Measurements from ENCODE around the gene TRIM14.

TRIM14 gene, protein sequence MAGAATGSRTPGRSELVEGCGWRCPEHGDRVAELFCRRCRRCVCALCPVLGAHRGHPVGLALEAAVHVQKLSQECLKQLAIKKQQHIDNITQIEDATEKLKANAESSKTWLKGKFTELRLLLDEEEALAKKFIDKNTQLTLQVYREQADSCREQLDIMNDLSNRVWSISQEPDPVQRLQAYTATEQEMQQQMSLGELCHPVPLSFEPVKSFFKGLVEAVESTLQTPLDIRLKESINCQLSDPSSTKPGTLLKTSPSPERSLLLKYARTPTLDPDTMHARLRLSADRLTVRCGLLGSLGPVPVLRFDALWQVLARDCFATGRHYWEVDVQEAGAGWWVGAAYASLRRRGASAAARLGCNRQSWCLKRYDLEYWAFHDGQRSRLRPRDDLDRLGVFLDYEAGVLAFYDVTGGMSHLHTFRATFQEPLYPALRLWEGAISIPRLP

DNA sequence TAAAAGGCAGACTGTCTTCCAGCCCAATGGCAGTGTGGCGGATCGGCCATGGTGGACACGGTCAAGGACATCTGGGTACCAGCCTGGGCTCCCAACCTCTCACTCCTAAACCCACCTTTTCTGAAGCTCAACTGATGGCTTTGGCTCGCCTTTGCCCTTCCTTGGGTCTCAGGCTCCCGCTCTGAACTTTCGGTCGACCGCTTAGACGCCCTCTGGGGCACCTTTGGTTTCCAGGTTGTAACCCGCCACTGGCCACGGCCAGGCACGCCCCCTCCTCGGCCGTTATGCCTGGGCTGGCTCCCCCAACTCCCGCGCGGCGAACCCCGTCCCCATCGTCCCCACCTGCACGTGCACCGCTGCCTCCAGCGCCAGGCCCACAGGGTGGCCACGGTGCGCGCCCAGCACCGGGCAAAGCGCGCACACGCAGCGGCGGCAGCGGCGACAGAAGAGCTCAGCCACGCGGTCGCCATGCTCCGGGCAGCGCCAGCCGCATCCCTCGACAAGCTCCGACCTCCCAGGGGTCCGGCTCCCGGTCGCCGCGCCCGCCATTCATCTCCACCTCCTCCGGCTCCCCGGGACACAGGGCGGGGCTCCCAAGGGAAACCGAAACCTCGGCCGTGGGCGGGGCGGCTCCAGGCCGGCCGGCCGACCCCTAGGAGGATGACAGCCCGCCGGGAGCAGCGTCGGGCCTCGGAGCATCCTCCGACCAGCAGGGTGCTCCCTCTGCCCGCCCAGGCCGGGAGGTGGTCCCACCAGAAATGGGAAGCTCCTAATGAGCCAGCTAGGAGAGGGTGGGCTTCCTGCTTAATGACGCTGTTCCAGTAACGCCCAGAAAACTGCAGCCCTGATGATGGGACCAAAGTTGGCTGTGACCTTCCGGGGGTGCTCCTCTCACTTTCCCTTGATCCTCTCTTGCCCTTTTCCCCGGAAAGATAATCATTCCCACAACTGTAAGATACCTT, at the start of gene TRIM14:
Gene TRIM14 (minus strand): TSS at position 583 of the 962 bp plus-strand sequence. CDS start 34 bp downstream, at position 549.
- no peak for DNase-seq

DNA sequence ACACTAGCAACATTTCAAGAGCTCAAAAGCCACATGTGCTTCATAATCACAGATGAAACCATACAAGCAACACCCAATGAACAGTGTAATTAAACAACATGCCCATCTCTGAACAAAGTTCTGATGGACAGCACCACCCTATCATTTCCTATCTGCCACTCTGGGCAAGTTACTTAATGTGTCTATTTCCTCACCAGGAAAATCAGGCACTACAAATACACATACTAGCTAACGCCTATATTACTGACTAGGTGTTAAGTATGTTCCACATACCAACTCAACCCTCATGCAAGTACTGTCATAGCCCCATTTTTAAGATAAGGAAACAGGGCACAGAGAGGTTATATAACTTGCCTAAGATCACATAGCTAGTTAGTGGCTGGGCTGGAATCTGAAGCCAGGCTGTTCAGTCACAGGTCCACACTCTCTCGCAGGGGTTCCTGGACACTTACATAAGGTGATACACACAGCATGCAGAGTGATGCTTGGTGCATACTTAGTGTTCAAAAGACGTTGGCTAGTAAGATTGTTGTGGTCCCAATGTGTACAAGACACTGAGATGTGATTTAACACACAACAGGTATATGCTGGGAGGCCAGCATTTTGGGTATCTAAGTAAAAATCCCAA, 49.2 kb upstream of the TRIM14 start:
- DNase-seq = no peak

DNA sequence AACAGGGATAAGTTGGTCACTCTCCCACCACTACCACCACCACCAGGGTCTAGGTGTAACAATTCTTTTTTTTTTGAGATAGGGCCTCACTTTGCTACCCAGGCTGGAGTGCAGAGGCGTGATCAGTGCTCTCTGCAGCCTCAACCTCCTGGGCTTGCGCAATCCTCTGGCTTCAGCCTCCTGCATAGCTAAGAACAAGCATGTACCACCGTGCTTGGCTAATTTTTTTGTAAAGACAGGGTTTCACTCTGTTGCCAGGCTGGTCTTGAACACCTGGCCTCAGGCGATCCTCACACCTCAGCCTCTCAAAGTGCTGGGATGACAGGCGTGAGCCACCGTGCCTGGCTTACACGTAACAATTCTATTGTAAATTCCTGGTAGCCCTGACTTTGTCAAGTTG, 45.9 kb upstream of the TRIM14 start:
- DNase-seq = no peak

DNA sequence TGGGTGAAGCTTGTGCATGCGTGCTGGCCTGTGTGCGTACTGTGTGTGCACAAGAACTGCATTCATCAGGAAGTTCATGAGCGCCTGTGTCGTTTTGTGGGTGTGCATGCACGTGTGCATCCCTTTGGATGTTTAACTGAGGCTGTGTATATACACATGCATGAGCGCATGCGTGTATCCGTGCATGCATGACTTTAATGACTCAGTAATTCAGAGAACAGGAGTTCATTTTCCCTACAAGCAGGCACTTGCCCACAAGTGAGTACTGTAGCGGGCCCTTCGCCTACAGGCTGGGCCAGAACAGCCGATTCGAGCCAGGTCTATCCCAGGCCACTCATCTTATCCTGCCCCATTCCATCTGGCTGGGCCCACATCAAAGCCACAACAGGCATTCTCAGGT, 43.6 kb upstream of the TRIM14 start:
- no peak for DNase-seq

DNA sequence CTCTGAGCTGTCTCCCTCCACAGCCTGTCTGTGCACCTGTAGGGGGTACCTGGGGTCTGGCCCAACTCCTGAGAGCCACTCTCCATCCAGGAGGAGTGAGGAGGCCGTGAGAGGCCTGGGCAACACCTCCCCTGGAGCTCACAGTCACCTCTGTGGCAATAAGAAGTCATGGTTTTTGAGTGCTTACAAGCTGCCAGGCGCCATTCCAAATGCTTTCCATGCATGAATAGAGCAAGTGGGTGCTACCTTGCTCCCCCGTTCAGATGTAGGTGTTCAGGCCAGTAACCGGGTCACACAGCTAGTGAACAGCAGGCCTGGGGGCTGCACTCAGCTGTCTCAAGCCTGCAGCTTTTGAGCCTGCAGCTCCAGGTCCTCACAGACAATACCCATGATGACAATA, 42.8 kb upstream of the TRIM14 start:
- DNase-seq = no peak

DNA sequence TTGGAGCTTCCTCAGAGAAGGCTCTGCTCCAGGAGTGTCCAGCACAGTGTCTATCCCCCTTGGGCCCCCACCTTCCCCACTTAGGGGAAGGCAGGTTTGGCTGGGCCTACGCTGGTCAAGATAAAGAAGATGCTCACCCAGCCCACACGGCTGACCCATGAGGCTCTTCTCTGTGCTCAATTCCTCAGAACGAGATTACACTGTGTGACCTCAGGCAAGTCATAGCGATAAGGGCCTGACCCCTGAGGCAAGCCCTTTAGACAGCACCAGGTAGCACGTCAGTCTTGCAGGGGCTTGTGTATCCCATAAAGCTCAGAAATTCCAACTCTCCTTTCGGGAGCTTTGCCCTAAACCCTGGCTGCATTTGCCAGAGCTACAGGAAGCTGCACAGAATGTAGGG, 40.8 kb upstream of the TRIM14 start:
- DNase-seq = no peak

DNA sequence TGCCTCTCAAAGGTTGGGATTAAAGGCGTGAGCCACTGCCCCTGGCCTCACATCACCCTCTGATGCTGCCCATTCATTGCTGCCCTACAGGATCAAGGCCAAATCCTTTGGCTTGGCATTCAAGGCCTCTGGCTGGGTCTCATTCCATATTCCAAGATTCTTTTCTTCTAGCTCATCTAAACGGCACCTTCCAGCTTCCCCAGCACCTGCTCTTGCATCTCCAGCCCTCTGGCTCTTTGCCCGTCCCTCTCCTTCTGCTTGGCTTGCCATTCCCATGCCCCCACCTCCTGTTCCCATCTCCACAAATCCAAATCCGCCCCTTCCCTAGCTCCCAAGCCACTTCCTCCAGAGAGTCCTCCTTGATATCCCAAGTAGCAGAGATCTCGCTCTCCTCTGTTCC, 40.3 kb upstream of the TRIM14 start:
- DNase-seq = no peak

DNA sequence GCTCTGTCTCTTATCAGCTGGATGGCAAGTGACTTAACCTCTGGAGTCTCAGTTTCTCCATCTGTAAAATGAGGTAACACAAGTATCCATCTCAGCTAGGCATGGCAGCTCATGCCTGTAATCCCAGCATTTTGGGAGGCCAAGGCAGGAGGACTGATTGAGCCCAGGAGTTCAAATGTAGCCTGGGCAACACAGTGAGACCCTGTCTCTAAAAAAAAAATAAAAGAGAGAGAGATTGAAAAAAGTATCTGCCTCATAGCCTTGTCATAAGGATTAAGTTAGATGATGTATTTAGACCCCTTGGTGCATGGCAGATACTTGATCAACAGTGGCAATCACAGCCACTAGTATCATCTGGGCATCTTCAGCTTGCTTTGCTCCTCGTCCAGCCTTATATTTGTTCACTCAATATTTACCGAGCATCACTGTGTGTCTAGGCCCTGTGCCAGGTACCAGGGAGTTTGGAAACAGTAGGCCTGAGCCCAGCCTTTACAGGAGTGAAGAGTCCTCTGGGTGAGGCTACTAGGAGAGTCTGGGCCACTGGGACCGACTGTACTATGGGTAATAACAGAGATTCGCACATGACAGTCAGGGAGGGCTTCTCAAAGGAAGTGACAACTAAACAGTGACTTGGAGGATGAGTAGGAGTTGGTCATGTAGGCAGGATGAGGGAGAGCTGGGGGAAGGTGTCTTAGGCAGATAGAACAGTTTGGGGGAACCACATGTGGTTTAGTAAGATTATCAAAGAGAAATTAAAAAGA, 39.2 kb upstream of the TRIM14 start:
- no peak for DNase-seq

DNA sequence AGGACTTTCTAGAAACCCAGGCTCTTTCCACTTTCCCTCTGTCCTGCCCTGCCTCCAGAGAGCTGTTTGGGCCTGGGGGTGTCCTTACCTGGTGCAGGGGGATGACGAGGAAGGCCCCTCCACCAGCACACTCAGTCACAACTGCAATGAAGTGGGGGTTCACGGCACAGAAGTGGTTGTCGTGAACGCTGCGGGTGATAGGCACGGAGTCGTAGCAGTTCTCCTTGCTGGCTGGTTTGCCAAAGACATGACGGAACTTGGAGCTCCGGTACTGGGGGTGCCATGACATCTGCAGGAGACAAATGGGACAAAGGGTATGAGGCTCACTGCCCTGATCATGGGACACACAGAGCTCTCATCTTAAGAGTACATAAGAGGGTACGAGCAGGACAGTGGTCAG, 38.4 kb upstream of the TRIM14 start:
- DNase-seq = no peak

DNA sequence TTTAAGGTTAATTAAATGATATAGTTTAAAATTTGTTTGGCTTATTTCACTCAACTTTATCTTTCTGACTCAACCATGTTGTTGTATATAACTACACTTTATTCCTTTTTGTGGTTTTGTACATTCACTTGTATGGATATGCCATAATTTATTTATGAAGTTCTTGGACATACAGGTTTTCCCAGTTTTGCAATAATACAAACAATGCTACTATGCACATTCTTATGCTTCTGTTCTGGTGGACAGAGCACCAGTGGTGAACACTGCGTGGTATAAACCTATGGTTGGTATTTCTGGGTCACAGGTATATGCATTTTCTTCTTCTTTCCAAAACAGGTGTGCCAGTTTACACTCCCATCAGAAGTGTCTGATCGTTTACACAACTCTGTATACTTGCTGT, 35.7 kb upstream of the TRIM14 start:
- no peak for DNase-seq

DNA sequence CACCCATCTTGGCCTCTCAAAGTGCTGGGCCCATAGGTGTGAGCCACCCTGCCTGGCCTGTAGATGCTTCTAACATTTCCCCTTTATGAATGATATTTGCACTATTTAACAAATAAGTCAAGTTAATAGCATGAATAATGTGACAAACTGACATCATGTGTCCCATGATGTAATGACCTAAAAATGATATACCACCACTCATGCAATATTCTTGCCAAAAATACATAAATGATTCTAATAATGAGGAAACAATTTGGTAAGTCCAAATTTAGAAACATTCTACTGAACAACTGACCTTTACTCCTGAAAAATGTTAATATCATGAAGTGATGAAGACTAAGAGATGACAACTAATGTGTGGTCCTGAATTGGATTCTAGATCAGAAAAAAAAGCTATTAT, 33.5 kb upstream of the TRIM14 start:
- DNase-seq = no peak

DNA sequence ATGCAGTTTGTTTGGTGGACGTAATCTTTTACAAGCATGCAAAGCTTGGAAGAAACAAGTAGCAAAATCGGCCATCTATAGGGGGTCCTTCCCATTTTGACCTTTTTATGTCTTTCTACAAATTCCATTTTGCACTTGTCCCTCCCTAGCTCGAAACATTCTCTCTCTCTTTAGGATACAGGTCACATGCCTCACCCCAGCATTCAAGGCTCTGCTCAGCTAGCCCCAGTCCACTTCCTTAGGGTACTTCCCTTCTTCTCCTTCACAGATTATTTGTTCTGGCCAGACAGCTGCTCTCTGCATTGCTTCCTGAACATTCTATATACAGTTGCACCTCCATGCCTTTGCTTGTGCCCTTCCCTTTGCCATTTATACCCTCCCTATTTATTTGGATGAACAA, 31.7 kb upstream of the TRIM14 start:
- no peak for DNase-seq

DNA sequence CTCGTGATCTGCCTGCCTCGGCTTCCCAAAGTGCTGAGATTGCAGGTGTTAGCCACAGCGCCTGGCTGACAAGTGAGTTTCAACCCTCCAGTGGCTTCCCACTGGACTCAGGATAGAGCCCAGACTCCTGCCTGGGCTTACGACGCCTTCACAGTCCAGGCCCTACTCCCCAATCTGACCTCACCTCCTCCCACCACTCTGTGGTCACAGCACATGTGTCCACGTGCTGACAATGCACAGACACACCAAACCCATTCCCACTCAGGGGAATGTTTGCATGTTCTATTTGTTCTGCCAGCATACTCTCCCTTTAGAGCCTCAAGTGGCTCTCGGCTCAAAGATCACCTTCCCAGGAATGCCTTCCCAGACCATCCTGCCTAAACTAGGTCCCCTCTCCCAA, 31.1 kb upstream of the TRIM14 start:
- no peak for DNase-seq

DNA sequence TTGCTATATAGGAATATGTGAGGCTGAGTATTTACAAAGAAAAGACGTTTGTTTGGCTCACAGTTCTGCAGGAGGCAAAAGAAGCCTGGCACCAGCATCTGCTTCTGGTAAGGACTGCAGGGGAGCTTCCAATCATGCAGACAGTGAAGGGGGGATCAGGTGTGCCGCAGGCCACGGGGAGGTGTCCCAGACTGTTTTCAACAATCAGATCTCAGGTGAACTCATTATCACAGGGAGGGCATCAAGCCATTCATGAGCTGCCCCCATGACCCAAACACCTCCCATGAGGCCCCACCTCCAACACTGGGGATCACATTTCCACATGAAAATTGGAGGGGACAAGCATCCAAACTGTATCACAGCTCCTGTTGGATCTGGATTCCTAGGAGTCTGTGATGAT, 30.4 kb upstream of the TRIM14 start:
- DNase-seq = no peak

DNA sequence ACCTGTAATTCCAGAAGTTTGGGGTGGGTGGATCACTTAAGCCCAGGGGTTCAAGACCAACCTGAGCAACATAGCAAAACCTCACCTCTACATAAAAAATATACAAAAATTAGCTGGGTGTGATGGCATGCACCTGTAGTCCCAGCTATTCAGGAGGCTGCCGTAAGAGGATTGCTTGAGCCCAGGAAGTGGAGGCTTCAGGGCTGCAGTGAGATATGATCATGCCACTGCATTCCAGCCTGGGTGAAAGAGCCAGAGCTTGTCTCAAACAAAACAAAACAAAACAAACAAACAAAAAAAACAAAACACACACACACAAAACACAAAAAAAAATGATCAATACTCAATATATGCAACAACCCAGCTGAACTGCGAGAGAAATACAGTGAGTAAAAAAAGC, 29.5 kb upstream of the TRIM14 start:
- DNase-seq = no peak

DNA sequence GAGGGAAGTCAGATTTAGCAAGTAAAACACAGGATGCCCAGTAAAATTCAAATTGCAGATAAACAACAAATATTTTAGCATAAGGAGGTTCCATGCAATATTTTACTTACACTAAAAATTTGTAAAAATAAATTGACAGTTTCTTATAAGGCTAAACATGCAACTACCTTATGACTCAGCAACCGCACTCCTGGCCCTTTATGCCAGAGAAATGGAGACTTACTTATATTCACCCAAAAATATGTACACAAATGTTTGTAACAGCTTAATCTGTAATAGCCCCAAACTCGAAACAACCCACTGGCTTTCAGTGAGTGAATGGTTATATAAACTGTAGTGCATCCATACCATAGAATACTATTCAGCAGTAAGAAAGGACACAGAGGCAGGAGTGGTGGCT, 28.6 kb upstream of the TRIM14 start:
- no peak for DNase-seq

DNA sequence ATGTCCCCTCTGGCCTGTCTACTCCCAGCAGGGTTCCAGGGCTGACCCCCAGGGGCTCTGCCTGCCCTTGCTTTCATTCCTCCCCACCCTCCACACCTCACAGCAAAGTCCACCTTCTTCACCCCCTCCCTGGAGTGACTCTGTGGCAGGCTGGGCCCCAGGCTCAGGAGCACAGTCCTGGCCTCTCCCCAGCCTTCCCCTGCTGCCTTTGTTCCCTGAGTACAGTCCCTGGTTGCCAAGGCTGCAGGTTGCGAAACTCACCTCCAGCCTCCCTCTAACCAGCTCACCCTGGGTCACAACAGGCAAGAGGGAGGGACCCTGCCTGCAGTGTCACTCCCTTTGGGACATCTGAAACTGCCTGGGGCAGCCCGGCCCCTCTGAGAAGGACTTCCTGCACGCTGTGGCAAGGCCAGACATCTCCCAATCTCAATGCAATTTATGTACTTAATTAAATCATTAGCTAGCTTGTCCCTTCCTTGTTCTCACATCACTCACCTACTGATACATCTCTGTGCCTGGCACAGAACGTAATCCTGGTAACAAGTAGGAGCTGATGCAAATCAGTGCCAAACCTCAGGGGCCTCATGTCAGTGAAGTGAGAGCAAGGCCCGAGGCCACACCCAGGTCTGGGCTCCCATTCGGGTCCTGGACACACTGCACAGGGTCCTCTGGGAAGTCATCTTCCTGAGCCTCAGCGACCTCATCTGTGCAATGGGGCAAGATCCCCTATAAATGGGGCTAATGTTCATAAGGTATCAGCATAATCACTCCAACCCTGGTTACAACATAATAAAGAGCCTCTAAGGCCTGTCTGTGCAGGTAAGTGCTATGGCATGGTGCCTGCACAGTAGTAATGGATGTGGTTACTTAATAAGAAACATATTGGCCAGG, 27.3 kb upstream of the TRIM14 start:
- no peak for DNase-seq

DNA sequence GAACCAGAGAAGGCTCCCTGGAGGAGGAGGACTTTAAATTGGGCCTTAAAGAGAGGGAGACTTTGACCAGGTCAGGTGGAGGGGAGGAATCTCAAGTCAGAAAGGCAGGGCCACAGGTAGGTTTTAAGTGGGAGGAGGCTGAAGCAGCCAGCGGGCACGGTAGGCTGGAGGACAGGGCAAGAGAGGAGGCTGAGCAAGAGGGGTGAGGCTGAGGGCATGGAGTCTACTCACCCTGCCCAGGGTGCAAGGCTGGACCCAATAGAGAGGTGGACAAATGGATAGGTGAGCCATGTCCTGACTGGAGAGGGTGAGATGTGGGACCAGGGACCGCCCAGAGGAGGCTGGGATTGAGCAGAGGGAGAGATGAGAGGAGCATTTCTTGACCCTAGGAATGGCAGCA, 25.6 kb upstream of the TRIM14 start:
- DNase-seq = no peak

DNA sequence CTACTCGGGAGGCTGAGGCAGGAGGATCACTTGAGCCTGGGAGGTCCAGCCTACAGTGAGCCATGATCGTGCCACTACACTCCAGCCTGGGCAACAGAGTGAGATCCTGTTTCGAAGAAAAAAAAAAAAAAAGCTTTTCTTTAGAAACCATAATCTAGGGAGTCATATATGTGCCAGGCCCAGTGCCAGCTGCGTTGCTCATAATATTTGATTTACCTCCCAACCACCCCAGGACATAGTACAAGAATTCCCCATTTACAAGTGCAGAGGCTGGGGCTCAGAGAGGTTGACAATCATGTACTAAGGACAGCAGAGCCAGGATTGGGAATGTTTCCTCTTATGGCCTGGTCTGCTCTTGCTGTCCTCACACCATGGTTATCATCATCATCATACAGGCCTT, 25.1 kb upstream of the TRIM14 start:
- DNase-seq = no peak

DNA sequence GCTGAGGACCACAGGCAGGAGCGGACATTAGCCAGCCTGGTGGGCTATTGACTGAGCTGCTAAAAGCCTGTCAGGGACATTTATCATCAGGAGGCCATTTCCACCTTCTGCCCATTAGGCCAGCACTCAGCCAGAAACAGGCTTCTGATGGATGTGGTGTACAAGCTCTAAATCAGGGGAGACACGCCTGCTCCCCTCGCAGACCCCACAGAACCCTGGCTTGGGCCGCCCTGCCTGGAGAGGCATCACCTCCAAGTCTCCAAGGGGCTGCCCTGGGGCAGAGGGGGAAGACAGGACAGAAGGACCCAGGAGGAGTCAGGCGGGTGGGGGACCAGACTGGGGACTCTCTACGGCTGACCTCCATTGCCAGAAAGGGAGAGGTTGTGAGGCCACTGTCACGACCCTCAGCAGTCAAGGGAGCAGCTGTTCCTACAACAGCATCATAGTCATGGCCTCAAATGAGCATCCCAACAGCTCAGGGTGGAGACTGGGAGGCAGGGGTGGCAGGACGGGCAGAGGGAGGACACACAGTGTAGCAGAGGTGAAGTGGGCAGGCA, 24.0 kb upstream of the TRIM14 start:
- DNase-seq = no peak

DNA sequence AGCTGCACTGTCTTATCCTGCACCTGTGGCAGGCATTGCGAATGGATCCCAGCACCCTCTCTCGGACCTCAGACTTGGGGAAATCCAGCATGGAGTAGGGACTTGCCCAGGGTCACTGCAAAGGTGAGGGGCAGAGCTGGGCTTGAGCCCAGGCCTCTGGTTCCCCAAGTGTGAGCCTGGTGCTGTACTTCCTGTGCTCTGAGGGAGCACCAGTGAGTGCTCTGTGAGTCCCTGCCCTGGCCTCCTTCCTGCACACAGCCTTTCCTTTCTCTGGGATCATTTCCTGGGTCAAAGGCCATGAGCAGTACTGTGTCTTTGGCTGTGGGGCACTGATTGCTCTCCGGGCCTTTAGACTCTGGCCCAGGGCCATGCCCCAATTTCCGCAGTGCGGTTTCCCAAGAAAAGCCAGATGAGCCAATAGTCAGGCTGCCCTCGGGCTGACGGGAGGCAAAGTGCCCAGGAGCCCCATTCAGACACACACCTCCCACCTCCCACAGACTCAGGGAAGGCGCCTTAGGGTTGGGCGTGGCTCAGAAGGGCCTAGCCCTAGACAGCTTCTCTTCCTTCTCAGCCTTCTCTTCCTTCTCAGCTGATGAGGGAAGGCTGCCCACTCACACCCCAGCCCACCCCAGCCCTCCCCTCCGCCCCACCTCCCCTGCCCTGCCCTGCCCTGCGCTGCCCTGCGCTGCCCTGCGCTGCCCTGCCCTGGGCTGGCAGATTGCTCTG, 23.3 kb upstream of the TRIM14 start:
- no peak for DNase-seq

Data from NCI-H187 (cell line).